NCI-H2107 treated with DMSO at 0.1 percent for 48 hours (cell line): Measurements from ENCODE around the gene CSPG4.
"Not testable (repeated sequence)": the region's sequence is repeated elsewhere in the genome, so short reads cannot be mapped to it uniquely, and the experiment has no call there.

Experiments
- DNase-seq: peaks from one replicate; lab custom pipeline; 2025; ENCODE audit not compliant: unreplicated experiment; lab: John Stamatoyannopoulos, UW

Gene CSPG4

DNA sequence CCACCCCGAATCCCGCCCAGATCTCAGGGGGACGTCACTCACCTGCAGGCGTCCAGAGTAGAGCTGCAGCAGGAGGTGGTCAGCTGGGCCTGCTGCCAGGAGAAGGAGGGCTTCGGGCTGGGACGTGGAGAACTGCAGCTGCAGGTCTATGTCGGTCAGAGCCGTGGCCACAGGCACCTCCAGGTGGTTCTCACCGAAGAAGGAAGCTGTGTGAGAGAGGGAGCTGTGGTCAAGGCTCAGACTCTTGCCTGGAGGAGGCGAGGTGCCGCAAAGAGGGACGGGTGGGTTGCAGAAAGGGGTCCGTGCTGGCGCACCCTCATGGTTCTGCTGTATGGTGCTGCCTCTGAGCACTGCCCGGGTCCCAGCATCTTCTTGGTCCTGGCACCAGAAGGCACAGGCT lies 19.6 kb downstream of the CSPG4 start:
- DNase-seq: not testable (repeated sequence)

DNA sequence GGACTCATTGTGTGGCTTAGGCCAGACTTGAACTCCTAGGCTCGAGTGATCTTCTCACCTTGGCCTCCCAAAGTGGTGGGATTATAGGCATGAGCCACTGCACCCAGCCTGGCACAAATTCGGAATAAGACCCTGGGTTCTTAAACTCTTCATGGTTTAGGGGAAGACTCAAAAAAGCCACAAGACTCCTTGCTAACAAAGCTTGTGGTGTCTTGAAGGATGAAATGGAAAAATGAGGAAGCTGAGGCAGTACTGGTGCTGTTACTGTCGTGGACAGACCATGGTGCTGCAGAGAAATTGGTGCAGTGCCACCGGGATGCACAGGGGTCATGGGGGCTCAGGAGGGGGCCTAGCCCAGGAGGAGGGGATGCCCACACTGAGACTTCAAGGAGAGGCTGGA lies 20.3 kb downstream of the CSPG4 start:
- not testable (repeated sequence) for DNase-seq

DNA sequence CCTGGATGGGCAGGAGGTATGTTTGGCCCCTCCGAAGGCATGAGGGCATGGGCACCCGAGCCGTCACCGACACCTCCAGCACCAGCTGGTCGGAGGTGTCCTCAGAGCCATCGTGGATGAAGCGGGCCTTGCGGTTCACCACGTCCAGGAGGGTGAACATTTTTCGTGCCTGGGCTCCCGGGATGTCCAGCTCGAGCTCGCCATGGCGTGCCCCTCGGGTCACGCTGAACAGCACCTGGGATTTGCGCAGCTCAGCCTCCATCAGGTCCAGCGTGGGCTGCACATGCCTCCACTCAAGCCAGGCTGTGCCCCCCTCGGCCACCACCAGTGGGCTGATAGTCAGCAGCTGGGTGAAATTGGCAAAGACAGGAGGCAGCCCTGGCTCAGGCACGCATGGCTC lies 23.2 kb downstream of the CSPG4 start:
- DNase-seq: not testable (repeated sequence)

DNA sequence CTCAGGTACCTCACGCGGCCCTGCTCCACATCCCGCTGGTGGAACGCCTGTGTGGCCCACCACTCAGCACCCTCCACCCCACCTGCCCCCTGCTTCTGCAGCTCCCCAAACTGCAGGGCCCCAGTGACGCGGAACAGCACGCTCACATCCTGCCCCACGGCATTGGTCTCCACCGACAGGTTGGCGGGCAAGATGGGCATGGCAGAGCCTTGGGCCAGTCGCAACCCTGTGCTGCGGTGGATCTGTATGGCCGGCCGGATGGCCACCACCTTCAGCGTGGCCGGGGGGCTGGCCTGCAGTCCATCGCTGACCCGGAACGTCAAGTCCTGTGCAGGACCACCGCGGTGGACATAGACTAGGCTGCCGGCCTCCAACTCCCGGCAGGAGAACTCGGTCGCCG lies 23.8 kb downstream of the CSPG4 start:
- no peak for DNase-seq

DNA sequence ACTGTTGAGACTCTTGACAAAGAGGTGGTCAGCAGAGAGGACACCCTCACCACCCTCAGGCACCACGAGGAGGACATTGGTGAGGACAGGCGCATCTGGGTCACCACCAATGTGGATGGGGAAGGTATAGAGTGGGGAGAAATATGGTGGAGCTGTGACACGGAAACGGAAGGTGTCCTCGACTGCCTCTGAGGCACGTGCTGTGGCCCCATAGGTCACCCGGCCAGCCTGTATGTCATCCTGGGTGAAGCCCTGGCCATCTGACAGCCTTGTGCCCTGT lies 24.4 kb downstream of the CSPG4 start:
- DNase-seq: no peak

DNA sequence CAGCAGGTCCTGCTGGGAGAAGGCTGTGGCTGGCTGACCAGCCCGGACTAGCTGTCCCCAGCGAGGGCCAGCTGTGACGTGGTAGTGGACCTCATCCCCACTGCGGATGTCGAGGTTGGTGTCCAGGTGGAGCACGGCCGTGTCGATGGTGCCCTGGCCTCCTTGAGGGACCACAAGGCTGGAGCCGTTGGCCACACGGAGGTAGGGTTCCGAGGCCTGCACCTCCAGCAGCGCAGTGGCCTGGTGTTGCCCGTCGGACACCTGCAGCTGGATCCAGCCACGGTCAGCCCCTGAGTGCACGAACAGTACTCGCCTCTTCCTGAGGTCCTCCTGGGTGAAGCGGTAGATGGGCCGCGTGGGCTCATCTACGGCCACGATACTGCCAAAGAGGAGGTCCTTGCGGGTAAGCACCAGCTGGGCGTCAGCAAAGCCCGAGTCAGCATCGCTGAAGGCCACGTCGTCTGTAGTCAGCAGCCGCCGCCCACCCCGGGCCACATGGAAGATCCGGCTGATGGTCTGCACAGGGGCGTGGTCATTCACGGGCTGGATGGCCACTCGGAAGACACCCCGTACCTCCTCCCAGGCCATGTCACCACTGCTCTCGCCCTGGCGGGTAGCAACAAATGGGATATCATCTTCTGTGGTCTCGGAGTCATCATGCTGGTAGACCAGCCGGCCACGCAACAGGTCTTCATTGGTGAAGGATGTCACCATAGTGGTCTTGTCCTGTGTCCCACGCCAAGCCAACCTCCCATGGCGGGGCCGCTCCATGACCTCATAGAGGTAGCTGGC lies 25.0 kb downstream of the CSPG4 start:
- no peak for DNase-seq

DNA sequence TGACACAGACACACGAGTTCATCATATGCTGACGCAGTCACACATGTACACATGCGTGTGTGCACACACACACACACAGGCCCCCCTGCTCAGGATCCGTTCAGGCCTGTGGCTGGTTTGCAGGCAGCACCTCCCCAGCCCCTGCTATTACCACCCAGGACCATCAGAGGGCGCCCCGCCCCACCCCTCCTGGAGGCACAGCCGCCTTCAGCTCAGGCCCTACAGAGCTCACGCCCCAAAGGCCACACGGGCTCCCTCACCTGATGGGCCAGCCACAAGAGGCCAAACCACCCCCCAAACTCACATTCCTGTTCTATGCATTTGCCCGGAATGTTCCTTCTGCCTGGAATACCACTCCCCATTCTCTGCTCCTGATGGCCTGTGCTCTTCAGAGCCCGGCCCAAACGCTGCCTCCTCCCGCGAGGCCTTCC lies 26.4 kb downstream of the CSPG4 start:
- not testable (repeated sequence) for DNase-seq

DNA sequence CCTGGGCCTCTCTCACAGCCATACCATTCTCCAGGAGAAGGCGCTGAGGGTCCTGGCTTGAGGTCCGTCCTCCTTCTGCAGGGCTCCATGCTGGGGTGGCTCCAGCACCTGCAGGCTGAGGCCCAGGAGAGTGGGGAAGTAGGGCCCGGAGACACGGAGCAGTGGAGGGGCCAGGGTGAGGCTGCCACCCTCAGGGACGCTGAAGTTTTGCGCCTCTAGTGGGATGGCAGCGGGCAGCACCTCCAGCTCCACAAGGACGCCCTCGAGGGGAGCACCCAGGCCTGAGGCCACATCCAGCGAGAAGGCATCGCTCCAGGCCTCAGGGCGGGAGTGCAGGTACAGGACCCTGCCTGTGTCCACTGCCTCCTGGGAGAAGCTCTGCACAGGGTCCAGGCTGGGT lies 27.5 kb downstream of the CSPG4 start:
- no peak for DNase-seq

DNA sequence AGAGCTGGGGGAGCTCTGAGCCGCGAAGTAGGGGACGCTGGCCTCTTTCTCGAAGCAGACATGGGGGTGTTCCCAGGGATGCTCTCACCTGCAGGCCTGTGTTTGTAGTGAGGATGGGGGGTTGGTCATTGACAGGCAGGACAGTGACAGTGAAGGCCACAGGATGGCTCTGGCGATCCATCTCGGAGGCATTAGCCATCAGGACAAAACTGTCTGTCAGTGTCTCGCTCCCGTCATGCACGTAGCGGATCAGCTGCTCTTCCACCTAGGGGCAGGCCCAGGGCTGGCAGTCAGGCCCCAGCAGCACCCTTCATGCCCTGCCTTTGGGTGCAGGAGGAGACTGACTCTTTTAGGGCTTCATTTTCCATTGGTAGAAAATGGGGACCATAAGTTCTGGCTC lies 28.0 kb downstream of the CSPG4 start:
- no peak for DNase-seq

DNA sequence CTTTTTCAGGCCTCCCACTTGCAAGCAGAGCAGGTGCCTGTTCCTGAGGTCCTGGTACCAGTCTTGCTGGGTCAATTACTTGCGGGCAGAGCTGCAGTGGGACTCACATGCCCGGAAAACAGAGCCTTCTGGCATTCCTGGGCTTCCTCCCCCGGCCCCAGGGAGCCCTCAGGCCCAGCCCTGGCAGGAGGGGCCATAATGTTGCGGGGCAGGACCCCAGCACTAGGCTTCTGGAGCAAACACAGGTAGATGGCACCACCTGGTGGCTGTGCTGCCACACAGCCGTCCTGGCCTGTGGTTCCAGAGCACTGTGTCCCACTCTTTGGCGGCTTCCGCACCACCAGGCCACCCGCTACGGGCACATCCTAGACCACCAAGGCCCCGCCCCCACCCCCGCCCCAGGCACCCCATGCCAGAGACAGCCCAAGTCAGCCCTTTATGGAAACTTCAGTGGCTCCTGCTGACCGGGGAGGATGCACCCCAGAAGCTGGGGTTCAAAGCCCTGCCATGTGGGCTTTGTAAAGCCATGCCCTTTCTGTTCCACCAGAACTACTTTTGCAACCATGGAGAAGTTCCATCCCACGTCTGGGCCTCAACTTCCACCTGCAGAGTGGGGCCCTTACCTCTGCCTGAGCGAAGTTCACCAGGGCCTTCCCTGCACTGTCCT lies 28.9 kb downstream of the CSPG4 start:
- not testable (repeated sequence) for DNase-seq

DNA sequence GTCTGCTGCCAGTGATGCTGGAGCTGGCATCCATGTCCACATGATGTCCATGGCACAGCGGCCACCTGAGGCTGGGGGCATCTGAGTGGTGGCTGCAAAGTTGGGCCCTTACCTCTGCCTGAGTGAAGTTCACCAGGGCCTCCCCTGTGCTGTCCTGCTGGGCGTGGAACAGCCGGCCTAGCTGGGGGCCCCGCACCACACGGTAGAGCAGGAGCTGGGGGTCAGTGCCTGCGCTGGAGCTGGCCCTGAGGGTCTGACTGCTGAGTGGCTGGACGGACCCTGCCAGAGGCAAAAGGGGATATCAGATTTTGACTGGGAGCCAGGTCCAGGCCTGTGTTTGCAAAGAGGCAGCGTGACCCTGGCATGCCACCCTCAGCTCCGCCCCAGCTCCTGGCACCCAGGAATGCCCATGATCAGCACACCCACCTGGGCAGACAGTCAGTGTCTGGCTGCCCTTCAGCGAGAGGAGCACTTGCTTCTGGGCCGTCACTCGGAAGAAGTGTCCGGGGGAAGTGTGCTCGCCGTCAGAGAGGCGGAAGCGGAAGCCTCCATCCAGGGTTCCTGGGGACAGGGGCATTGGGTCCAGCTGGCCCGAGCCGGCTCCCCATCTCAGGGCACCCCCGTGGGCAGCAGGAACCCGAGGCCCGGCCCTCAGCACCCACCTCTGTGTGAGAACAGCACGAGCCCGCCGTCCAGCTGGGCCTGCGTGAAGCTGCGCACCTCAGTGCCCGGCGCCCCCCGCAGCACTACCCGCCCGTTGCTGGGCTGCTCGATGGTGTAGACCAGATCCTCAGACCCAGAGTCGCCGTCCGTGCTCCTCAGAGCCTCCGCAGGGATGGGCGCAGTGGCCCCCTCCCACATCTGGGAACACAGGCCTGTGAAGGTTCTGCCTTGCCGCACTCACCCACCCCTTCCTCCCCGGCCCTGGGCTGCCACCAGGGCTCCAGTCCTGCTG lies 30.2 kb downstream of the CSPG4 start:
- DNase-seq: no peak

DNA sequence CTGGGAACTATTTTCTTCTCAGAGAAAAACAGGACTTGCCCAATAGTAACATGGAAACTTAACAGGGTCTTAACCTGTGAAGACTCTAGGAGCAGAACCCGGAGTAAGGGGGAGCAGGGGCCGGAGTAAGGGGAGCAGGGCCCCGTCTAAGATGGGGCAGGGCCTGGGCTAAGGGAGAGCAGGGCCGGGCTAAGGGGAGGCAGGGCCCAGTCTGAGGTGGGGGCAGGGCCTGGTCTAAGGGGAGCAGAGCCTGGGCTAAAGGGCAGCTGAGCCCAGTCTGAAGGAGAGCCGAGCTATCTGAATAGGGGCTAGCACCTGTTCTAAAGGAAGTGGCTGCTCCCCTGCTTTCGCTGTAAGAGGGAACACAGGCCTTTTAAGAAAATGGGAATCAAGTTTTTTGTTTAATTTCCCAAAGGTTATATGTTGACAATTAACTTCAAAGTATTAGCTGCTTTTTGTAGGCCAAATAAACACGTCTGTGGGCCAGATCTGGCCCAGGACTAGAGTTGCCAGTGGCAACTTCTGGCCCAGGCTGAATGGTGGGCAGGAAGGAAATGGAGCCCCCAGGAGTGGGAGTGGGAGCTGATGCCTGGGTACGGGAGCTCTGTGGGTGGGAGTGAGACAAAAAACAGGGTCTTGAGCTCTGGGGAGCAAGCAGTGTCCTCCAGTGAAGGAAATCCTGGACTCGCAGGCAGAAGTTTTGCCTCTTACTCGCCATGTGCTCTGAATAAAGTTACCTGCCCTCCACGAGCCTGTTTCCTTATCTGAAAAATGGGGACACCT lies 32.5 kb downstream of the CSPG4 start:
- DNase-seq: no peak

DNA sequence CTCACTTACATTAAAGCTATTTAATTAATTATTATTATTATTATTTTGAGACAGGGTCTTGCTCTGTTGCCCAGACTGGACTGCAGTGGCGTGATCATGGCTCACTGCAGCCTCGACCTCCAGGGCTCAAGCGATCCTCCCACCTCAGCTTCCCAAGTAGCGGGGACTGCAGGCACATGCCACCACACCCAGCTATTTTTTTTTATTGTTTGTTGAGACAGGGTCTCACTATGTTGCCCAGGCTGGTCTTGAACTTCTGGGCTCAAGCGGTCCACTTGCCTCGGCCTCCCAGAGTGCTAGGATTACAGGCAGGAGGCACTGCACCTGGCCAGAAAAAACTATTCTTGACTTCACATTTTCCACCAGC lies 34.3 kb downstream of the CSPG4 start:
- DNase-seq: not testable (repeated sequence)

DNA sequence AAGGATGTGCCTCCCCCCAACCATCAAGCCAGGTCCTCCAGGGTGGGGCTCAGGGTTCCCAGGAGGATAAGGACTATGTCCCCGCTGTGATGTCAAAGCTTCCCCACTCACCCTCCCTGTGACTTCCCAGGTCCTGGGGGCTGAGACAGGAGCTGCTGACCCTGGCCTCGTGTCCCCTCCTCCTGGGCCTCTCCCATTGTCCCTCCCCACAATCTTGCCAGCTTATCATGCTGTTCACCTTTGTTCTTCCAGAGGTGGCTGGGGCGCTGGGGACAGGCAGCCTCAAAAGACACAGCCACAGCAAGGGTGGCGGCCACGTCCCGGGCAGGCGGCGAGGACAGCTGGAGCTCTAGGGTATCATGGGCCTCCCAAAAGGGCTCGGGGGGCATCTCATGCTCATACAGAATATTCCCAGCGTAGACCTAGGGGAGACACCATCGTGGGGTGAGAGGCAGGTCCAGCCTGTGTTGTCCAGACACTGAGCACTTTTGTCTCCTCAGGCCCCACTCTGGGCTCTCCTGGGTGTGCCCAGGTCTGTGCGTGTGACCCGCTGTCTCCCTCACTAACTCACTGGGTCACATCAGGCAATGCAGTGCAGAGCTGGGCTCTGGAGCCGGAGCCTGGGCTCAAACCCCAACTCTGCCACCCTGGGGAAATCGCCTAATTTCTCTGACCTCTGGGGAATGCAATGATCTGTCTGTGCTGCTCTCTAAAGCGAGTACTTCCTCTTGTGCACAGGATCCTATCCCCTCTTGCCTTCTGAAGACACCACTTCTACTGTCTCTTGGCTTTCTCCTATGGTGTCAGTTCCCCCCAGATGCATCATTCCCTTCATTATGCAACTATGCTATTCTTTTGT lies 35.0 kb downstream of the CSPG4 start:
- no peak for DNase-seq

DNA sequence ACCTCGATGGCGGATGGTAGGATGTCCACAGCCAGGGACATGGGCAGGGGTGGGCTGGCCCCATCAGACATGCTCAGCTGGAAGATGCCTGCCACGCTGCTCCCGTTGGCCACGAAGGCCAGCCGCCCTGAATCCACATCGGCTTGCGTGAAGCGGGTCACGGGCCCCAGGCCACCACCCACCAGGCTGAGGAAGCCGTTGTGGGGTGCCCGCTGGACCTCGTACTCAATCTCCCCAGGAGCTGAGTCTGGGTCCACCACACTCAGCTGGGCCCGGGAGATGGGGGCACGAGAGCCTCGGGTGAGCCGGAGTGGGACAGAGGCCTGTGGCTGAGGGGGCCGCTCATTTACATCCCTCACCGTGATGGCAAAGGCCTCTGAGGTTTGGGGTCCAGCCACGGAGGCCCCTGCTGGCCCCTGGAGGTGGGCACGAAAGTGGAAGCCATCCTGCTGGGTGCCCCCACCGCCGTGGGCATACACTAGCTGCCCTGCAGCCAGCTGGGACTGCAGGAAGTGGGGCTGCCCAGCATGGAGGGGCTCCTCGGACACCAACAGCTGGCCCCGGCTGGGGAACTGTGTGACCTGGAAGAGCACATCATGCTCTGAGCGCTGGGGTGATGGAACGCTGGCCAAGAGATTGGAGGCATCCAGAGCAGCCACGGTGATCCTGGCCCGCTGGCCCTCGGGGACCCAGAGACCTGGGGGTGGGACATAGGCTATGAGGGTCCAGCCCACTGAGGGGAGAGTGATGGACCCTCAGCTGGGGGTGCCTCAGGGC lies 35.8 kb downstream of the CSPG4 start:
- no peak for DNase-seq

DNA sequence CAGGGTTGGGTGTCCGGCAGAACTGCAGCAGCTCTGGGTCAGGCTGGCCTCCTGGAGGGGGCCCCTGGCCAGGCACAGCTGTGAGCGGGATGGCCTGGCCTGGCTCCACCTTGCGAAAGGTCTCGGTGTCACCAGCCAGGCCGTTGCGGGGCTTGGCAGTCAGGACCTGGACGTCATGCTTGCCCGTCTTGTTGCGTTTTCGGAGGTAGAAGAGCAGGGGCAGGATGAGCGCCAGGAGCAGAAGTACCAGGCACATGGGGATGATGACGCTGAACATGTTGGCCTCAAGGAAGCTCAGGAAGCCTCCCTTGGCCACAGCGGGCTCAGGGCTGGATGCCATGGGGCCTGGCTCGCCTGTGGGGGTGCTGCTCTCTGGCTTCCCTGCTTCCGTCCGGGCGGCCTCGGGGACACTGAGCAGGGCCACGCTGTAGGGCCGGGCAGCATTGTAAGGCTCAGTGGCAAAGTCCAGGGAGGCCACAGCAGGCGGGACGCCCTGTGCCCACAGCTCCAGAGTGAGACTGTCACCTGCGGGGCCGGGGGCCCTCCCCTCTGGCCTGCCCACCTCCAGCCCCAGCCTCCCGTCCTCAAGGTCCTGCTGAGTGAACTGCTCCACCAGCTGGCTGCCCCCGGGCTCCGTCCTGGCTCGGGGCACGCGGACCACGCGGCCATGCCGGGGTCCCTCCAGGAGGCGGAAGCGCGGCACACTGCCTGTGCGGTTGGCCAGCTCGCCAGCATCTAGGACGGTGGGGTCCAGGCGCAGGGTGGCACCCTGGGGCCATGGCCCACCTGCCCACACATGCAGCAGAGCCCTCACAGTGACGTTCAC lies 36.9 kb downstream of the CSPG4 start:
- DNase-seq: no peak

DNA sequence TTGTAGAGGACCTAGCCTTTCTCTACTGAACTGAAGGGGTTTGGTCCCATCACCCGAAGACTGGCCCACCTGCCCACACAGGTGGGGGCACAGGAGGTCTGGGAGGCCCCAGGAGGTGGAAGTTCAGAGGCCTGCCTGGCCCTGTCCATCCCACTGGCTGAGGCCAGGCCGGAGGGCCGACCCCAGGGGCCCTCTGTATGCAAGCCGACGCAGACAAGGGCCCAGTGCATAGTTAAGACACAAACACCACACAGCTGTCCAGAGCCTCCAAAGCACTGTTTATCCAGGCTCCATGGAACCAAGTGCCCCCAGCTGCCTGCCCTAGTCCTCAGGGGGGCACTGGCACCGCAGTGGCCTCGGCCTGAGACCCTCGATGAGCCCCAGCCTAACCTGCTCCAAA lies 38.3 kb downstream of the CSPG4 start:
- no peak for DNase-seq

DNA sequence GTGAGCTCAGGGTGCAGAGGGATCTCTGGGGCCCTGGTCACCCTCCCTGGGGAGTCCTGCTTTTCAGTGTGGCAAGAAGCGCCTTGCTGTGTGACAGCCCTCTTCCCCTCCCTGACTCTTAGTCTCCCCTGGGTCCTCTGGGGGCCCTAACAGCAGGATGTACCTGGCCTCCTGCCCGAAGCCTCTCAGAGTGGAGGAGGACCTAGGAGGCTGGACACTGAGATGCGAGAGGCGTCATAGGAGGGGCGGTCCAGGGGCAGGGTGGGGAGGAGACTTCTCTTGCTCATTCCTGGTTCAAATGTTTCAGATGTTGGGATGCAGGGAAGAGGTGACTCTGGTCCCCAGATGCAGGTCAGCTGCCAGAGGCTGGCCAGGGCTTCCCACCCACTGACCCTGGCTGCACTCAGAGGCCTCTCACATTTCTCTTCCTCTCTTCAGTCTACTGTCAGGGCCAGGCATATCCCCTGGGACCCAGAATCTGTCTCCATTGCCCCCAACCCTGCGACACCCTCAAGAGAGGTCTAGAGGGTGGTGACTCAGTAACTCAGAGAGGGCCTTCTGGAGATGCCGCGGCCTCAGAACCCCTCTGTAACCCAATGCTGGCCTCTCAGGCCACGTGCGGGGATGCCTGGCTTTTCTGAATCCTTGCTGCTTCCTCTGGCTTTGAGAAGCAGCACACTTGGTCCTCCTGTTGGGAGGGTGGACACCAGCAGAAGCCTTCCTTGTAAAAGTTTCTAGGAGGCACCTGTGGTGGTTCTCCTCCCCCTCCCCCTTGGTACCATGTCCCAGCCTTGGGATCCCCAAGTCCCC lies 39.0 kb downstream of the CSPG4 start:
- peak; percentile 23 for DNase-seq
